SK-N-SH (cell line): ENCODE data around the gene TYK2. TPM values are rescaled to one million over a fixed set of nuclear protein-coding genes. Genes with fewer than 3 reads are reported as not detected.
A peak's percentile ranks its signal among the peaks of the same experiment; 100 is the strongest.

Experiments
- CTCF ChIA-PET: fragments of 300-600, 350-600 bp; formaldehyde crosslinking; extraction: SDS; loops from one replicate; lab custom pipeline; 2021; lab: Yijun Ruan, JAX
- POLR2A ChIA-PET: fragments of 350-600 bp; sonication (Branson Sonifier 250); formaldehyde crosslinking; extraction: SDS; loops from one replicate; lab custom pipeline; 2020; ENCODE audit warnings: antibody characterized with exemption, inconsistent platforms; lab: Yijun Ruan, JAX
- DNase-seq: peaks from one replicate; pipeline ENCODE4 v3.0.0; 2012
- H2AFZ ChIP-seq: fragments of 200-600 bp; sonication (generic); 2 replicates; pipeline ENCODE4 v1.8.1; 2016; ENCODE audit warnings: antibody characterized with exemption, mild to moderate bottlenecking, low read depth
- H3F3A ChIP-seq: fragments of 200-600 bp; sonication (generic); replicated peaks from 2 replicates; pipeline ENCODE3; 2016; ENCODE audit warnings: antibody characterized with exemption, mild to moderate bottlenecking; ENCODE audit not compliant: insufficient read depth
- H3K27ac ChIP-seq, 2 experiments: fragments of 200-500 bp in 1 of 2; fragments of 200-600 bp in 1 of 2; sonication (Bioruptor generic) in 1 of 2; sonication (generic), shearing (Covaris generic) in 1 of 2; 2 replicates each; pipeline versions ENCODE4 v1.5.1 to v1.6.1; 2014 to 2016; ENCODE audit warnings: low read depth in 2 of 2, inconsistent platforms in 1 of 2, low read length in 1 of 2, mild to moderate bottlenecking in 1 of 2, mixed read lengths in 1 of 2
- H3K27me3 ChIP-seq: fragments of 200-600 bp; sonication (generic), shearing (Covaris generic); 2 replicates; pipeline ENCODE4 v1.6.1; 2016; ENCODE audit warnings: mixed run types; ENCODE audit not compliant: insufficient read depth
- H3K36me3 ChIP-seq, 2 experiments: fragments of 200-500 bp in 1 of 2; fragments of 200-600 bp in 1 of 2; sonication (Bioruptor generic) in 1 of 2; sonication (generic) in 1 of 2; replicated peaks in 1 of 2; 2 replicates each; pipeline versions ENCODE3 to v1.5.1; 2014 to 2016; ENCODE audit warnings: low read length in 1 of 2, mild to moderate bottlenecking in 1 of 2; ENCODE audit not compliant: insufficient read depth in 2 of 2, control insufficient read depth in 1 of 2
- H3K4me1 ChIP-seq, 2 experiments: fragments of 200-500 bp in 1 of 2; fragments of 200-600 bp in 1 of 2; sonication (Bioruptor generic) in 1 of 2; sonication (generic), shearing (Covaris generic) in 1 of 2; 2 replicates each; pipeline versions ENCODE4 v1.5.1 to v1.6.1; 2014 to 2016; ENCODE audit warnings: low read depth in 1 of 2, low read length in 1 of 2, mixed run types in 1 of 2; ENCODE audit not compliant: insufficient read depth in 2 of 2, control insufficient read depth in 1 of 2
- H3K4me2 ChIP-seq: fragments of 200-600 bp; sonication (generic), shearing (Covaris generic); 2 replicates; pipeline ENCODE4 v1.6.1; 2017; ENCODE audit warnings: mixed run types
- H3K4me3 ChIP-seq, 2 experiments: fragments of 200-500 bp in 1 of 2; fragments of 200-600 bp in 1 of 2; sonication (Bioruptor generic) in 1 of 2; sonication (generic), shearing (Covaris generic) in 1 of 2; 2 replicates each; pipeline versions ENCODE4 v1.5.1 to v1.8.1; 2014 to 2016; ENCODE audit warnings: low read depth in 2 of 2, inconsistent platforms in 1 of 2, low read length in 1 of 2, mild to moderate bottlenecking in 1 of 2, mixed read lengths in 1 of 2, moderate library complexity in 1 of 2
- H3K79me2 ChIP-seq: fragments of 200-600 bp; sonication (generic); 2 replicates; pipeline ENCODE4 v1.8.1; 2017; ENCODE audit warnings: mild to moderate bottlenecking; ENCODE audit not compliant: insufficient read depth
- H3K9ac ChIP-seq: fragments of 200-600 bp; sonication (generic); 2 replicates; pipeline ENCODE4 v1.6.1; 2017; ENCODE audit warnings: mixed run types
- H3K9me2 ChIP-seq: fragments of 200-600 bp; sonication (generic); 2 replicates; pipeline ENCODE4 v1.6.1; 2017; ENCODE audit warnings: mixed run types
- H3K9me3 ChIP-seq: fragments of 200-600 bp; sonication (generic); 2 replicates; pipeline ENCODE4 v1.6.1; 2017; ENCODE audit warnings: mixed run types, mild to moderate bottlenecking, moderate library complexity
- H4K20me1 ChIP-seq: fragments of 200-600 bp; sonication (generic); 2 replicates; pipeline ENCODE4 v1.6.1; 2017; ENCODE audit warnings: mild to moderate bottlenecking, mixed run types; ENCODE audit not compliant: insufficient read depth
- CHD2 ChIP-seq: fragments of 150-350 bp; IDR thresholded peaks from 2 replicates; pipeline ENCODE4 v1.6.1; 2018; ENCODE audit warnings: low read length; ENCODE audit not compliant: partially characterized antibody
- CTCF ChIP-seq: fragments of 200-600 bp; sonication (generic); IDR thresholded peaks from 2 replicates; pipeline ENCODE4 v1.6.1; 2017; ENCODE audit warnings: antibody characterized with exemption, mild to moderate bottlenecking, moderate library complexity
- ELF1 ChIP-seq: IDR thresholded peaks from 2 replicates; pipeline ENCODE4 v1.4.0; 2012
- EP300 ChIP-seq, 2 experiments: IDR thresholded peaks; 2 replicates each; pipeline versions ENCODE4 v1.4.0 to v1.6.1; 2012; ENCODE audit warnings: borderline replicate concordance in 1 of 2, low read depth in 1 of 2, low read length in 1 of 2
- EZH2phosphoT487 ChIP-seq: fragments of 200-600 bp; sonication (generic); IDR thresholded peaks from 2 replicates; pipeline ENCODE4 v1.6.1; 2017; ENCODE audit warnings: low read depth, mixed run types, mild to moderate bottlenecking, antibody characterized with exemption, moderate library complexity, borderline replicate concordance
- FOSL2 ChIP-seq: IDR thresholded peaks from 2 replicates; pipeline ENCODE4 v1.4.0; 2012; ENCODE audit warnings: low read depth, mild to moderate bottlenecking, moderate library complexity, borderline replicate concordance
- FOXJ3 ChIP-seq: sonication (generic); formaldehyde crosslinking; IDR thresholded peaks from 2 replicates; pipeline ENCODE4 v1.5.1; 2020; ENCODE audit warnings: mild to moderate bottlenecking, missing genetic modification reagents
- FOXM1 ChIP-seq: IDR thresholded peaks from 2 replicates; pipeline ENCODE4 v1.4.0; 2012; ENCODE audit warnings: low read depth, mild to moderate bottlenecking
- IRF3 ChIP-seq: fragments of 150-350 bp; IDR thresholded peaks from 2 replicates; pipeline ENCODE4 v1.6.1; 2016; ENCODE audit warnings: mild to moderate bottlenecking, low read depth, low read length
- JUND ChIP-seq: IDR thresholded peaks from 2 replicates; pipeline ENCODE4 v1.4.0; 2012
- MXI1 ChIP-seq: IDR thresholded peaks from 2 replicates; pipeline ENCODE4 v1.6.1; 2012; ENCODE audit warnings: mild to moderate bottlenecking, low read depth, low read length, improper control_type of control experiment
- POLR2AphosphoS5 ChIP-seq: IDR thresholded peaks from 2 replicates; pipeline ENCODE4 v1.6.1; 2012; ENCODE audit warnings: low read depth, low read length
- RAD21 ChIP-seq: IDR thresholded peaks from 2 replicates; pipeline ENCODE4 v1.6.1; 2012; ENCODE audit warnings: mild to moderate bottlenecking, low read length
- RCOR1 ChIP-seq: fragments of 150-350 bp; IDR thresholded peaks from 2 replicates; pipeline ENCODE4 v1.6.1; 2017; ENCODE audit warnings: antibody characterized with exemption, low read length
- REST ChIP-seq: IDR thresholded peaks from 2 replicates; pipeline ENCODE4 v1.6.1; 2012; ENCODE audit warnings: mild to moderate bottlenecking, low read depth, low read length, moderate library complexity
- RFX5 ChIP-seq: IDR thresholded peaks from 2 replicates; pipeline ENCODE4 v1.6.1; 2012; ENCODE audit warnings: mild to moderate bottlenecking, improper control_type of control experiment, low read length
- SIN3A ChIP-seq: IDR thresholded peaks from 2 replicates; pipeline ENCODE4 v1.6.1; 2012; ENCODE audit warnings: low read depth, mild to moderate bottlenecking, low read length, moderate library complexity, borderline replicate concordance
- SMC3 ChIP-seq: IDR thresholded peaks from 2 replicates; pipeline ENCODE4 v1.6.1; 2012; ENCODE audit warnings: low read depth, low read length, improper control_type of control experiment
- TCF12 ChIP-seq: IDR thresholded peaks from 2 replicates; pipeline ENCODE4 v1.4.0; 2012
- YY1 ChIP-seq: IDR thresholded peaks from 2 replicates; pipeline ENCODE4 v1.4.0; 2012; ENCODE audit warnings: low read depth, mild to moderate bottlenecking
- ZBTB33 ChIP-seq: IDR thresholded peaks from 2 replicates; pipeline ENCODE4 v1.4.0; 2012; ENCODE audit warnings: low read depth, borderline replicate concordance
- WGBS: methylation state at CpG from one replicate; pipeline ENCODE4 v1.1.6; 2017; ENCODE audit warnings: low lambda C conversion rate; 5-methylcytosine and 5-hydroxymethylcytosine counted together
- polyA plus RNA-seq, 3 experiments: library from polyadenylated mRNA; depleted of rRNA; stranded (reverse); fragments of >200 nt; gene quantifications; 2 replicates each; pipeline ENCODE4 v1.2.3, GENCODE V29; 2012

Gene TYK2
- polyA plus RNA-seq, 1 of the 3 experiments (the other 2 are of a cell fraction) = 44.6 TPM

- no peak for TF ChIP-seq REST
Measured at GRCh38 chr19:10334588-10335351, 45.6 kb downstream of the TYK2 start (continued).

GRCh38 chr19:10333758-10334587, 46.4 kb downstream of the TYK2 start:
- peaks cover 12 to 13% of the 10 kb centered on the region in 2 experiments for H3K36me3 ChIP-seq
- H3K9me3 ChIP-seq = no peaks in the 10 kb centered on the region
- CTCF ChIA-PET = interaction anchor here (0.7 to 3.3 kb wide), 9 partner anchors 9 to 75 kb away, joined by 3 to 18 read pairs (median 3); partner anchors contain the start of genes ICAM1 and TYK2
- no peak for DNase-seq
- H3K4me3 ChIP-seq = peak overlapping the region; percentile 81 to 95
- WGBS = under 1% methylated on average over 22 of the region's 44 CpGs
- H3F3A ChIP-seq = no peaks in the 10 kb centered on the region
- H3K9me2 ChIP-seq = no peaks in the 10 kb centered on the region
- POLR2A ChIA-PET = interaction anchor here (0.8 to 1.9 kb wide), 7 partner anchors 9 to 195 kb away, joined by 3 to 15 read pairs (median 4); partner anchors contain the start of genes CDC37 and TYK2
- H4K20me1 ChIP-seq = peaks cover 27% of the 10 kb centered on the region
- peak overlapping the region; percentile 97 for H3K4me2 ChIP-seq
- H3K79me2 ChIP-seq = peaks cover 49% of the 10 kb centered on the region
- H2AFZ ChIP-seq = peak overlapping the region; percentile 66
- H3K9ac ChIP-seq = peak overlapping the region; percentile 97; the same call in 1 of the 2 replicates
- H3K27ac ChIP-seq = peak overlapping the region; percentile 74 to 97; a peak in 3 of 4 replicates
- H3K27me3 ChIP-seq = no peaks in the 10 kb centered on the region
- TF ChIP-seq YY1 = no peak
- no peak for TF ChIP-seq POLR2AphosphoS5
- no peak for TF ChIP-seq SMC3
- no peak for TF ChIP-seq RCOR1
- no peak for TF ChIP-seq IRF3
- no peak for TF ChIP-seq CTCF
- TF ChIP-seq RFX5 = no peak
- no peak for TF ChIP-seq FOXJ3 (CRISPR knock-in tag)
- no peak for TF ChIP-seq EZH2phosphoT487
- TF ChIP-seq RAD21 = no peak
- TF ChIP-seq JUND = no peak
- TF ChIP-seq ZBTB33 = no peak
- no peak for TF ChIP-seq EP300 (IDR thresholded peaks at IDR 0.05; ENCODE audit: borderline replicate concordance in 1 of 2, low read depth in 1 of 2, low read length in 1 of 2)
- no peak for TF ChIP-seq ELF1
- TF ChIP-seq TCF12 = no peak
- TF ChIP-seq FOSL2 = no peak
- no peak for TF ChIP-seq FOXM1
- no peak; the same call in 1 of the 2 replicates for TF ChIP-seq MXI1
- no peak for TF ChIP-seq CHD2
- no peak for TF ChIP-seq SIN3A
- peaks cover 0 to 22% of the 10 kb centered on the region in 2 experiments; a peak in 1 of 4 replicates for H3K4me1 ChIP-seq
